Chondrocyte (in vitro differentiated cells): ENCODE results near the gene RGS9. TPM values are rescaled to one million over a fixed set of nuclear protein-coding genes. Genes with fewer than 3 reads are reported as not detected.
"Not testable (repeated sequence)": the region's sequence is repeated elsewhere in the genome, so short reads cannot be mapped to it uniquely, and the experiment has no call there.

Experiments
- DNase-seq: peaks from one replicate; pipeline ENCODE4 v3.0.0; 2021; ENCODE audit warnings: mixed read lengths, low spot score
- H3K27ac Mint-ChIP-seq: one replicate; pipeline ENCODE4 v1.8.0; 2021; ENCODE audit warnings: mild to moderate bottlenecking, moderate library complexity, mixed read lengths; ENCODE audit not compliant: unreplicated experiment
- H3K27me3 Mint-ChIP-seq: 2 replicates; pipeline ENCODE4 v1.8.0; 2021; ENCODE audit warnings: low read depth, mixed read lengths
- H3K36me3 Mint-ChIP-seq: 2 replicates; pipeline ENCODE4 v1.8.0; 2021; ENCODE audit warnings: low read depth, mixed read lengths
- H3K4me1 Mint-ChIP-seq: 2 replicates; pipeline ENCODE4 v1.8.0; 2021; ENCODE audit warnings: low read depth, mild to moderate bottlenecking, mixed read lengths
- H3K4me3 Mint-ChIP-seq: one replicate; pipeline ENCODE4 v1.8.0; 2021; ENCODE audit warnings: mild to moderate bottlenecking, moderate library complexity, mixed read lengths; ENCODE audit not compliant: unreplicated experiment
- H3K9me3 Mint-ChIP-seq: 2 replicates; pipeline ENCODE4 v1.8.0; 2021; ENCODE audit warnings: low read depth, mixed read lengths
- total RNA-seq: library from RNA; stranded (reverse); gene quantifications from 3 replicates; pipeline ENCODE4 v1.2.1, GENCODE V29; 2021
- TF ChIP-seq, protein P1 (sequence below): fragments of 200-600 bp; sonication (generic); IDR thresholded peaks from 2 replicates; pipeline ENCODE4 v1.5.0; 2021; ENCODE audit warnings: antibody characterized with exemption, mild to moderate bottlenecking, moderate library complexity

The RGS9 gene
- total RNA-seq, 1 donor from 2014 or later: 14.9 TPM

DNA sequence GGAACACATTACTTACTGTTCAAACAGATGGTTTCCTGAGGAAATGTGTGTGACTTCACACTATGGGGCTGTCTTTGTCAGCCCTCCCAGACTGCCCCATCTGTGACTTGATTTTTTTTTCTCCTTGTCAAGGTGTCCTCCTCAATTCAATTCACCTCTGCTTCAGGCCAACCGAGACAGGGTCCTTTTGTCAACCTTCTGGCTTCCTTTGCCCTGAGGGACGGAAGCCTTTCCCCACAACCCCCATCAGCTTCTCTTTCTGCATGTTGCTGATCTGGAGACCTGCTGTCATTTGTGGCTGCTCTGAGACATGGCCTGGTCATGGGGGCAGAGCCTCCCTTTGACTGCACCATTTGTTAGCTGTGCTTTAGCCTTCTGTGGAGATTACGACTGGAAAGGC is 21.3 kb upstream of the RGS9 start:
- no peak overlapping the region for H3K27ac Mint-ChIP-seq
- no peak for DNase-seq
- no peaks in the 10 kb centered on the region for H3K4me1 Mint-ChIP-seq
- no peaks in the 10 kb centered on the region for H3K9me3 Mint-ChIP-seq
- TF ChIP-seq, protein P1, sequence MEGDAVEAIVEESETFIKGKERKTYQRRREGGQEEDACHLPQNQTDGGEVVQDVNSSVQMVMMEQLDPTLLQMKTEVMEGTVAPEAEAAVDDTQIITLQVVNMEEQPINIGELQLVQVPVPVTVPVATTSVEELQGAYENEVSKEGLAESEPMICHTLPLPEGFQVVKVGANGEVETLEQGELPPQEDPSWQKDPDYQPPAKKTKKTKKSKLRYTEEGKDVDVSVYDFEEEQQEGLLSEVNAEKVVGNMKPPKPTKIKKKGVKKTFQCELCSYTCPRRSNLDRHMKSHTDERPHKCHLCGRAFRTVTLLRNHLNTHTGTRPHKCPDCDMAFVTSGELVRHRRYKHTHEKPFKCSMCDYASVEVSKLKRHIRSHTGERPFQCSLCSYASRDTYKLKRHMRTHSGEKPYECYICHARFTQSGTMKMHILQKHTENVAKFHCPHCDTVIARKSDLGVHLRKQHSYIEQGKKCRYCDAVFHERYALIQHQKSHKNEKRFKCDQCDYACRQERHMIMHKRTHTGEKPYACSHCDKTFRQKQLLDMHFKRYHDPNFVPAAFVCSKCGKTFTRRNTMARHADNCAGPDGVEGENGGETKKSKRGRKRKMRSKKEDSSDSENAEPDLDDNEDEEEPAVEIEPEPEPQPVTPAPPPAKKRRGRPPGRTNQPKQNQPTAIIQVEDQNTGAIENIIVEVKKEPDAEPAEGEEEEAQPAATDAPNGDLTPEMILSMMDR: no peak
- no peak overlapping the region for H3K4me3 Mint-ChIP-seq
- peaks cover 6% of the 10 kb centered on the region for H3K27me3 Mint-ChIP-seq
- H3K36me3 Mint-ChIP-seq: no peaks in the 10 kb centered on the region

DNA sequence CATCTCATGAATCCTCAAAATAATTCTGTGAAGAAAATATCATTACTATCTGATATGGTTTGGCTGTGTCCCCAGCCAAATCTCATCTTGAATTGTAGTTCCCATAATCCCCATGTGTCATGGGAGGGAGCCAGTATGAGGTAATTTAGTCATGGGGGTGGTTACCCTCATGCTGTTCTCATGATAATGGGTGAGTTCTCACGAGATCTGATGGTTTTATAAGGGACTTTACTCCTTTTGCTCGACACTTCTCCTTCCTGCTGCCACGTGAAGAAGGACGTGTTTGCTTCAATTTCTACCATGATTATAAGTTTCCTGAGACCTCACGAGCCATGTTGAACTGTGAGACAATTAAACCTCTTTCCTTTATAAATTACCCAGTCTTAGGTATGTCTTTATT is 20.7 kb upstream of the RGS9 start:
- H3K27me3 Mint-ChIP-seq, H3K27ac Mint-ChIP-seq, H3K9me3 Mint-ChIP-seq, H3K4me3 Mint-ChIP-seq, DNase-seq, H3K36me3 Mint-ChIP-seq, H3K4me1 Mint-ChIP-seq: not testable (repeated sequence)

DNA sequence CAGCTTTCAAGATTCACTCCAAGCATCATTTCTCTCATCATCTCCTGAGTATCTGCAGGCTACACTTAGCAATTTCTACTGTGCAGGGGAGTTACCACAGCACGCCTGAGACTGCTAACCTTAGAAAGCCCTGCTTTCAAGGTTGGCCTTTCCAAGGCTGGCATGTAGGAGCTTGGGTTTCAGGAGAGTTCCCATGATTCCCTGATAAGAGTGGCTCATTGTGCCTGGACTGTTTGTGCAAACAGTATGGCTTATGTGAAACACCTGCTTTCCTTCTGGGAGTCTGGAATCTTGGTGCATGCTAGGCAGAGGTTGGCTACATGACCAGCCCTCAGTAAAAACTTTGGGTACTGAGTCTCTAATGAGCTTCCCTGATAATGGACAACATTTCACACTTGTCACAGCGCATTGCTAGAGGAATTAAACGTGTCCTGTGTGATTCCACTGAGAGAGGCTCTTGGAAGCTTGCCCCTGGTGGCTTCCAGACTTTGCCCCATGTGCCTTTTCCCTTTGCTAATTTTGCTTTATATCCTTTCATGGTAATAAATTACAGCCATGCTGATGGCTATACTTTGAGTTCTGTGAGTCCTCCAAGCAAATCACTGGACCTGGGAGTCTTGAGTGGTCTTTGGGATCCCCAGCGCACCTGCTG is 19.7 kb upstream of the RGS9 start:
- Mint-ChIP-seq H3K4me1 (peaks cover 9% of the 10 kb centered on the region), H3K4me3 (no peak overlapping the region), H3K9me3 (no peaks in the 10 kb centered on the region), H3K27me3 (peaks cover 6% of the 10 kb centered on the region), H3K27ac (no peak overlapping the region), H3K36me3 (no peaks in the 10 kb centered on the region)
- no peak for DNase-seq
- TF ChIP-seq, protein P1: no peak

DNA sequence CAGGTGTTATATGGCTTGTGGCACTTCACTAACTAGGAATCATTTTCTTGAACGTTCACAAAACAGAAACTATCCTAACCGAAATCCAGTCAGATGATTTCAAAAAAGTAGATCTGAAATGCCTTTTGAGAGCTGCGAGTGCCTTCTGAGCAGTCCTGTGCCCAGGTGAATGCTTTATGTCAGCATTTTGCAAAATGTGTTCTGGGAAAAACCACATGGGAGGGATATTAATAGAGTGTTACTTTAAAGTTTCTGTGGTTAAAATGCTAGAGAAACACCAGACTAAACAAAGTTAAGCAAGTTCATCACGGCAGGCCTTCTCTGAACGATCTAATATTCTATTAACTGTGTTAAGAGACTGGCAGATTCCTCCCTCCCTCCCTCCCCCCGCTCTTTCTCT is 15.8 kb upstream of the RGS9 start:
- no peak for DNase-seq
- Mint-ChIP-seq H3K27ac (no peak overlapping the region), H3K9me3 (no peaks in the 10 kb centered on the region), H3K4me1 (peaks cover 29% of the 10 kb centered on the region), H3K36me3 (no peaks in the 10 kb centered on the region), H3K4me3 (no peak overlapping the region), H3K27me3 (peaks cover 3% of the 10 kb centered on the region)
- TF ChIP-seq, protein P1: no peak

DNA sequence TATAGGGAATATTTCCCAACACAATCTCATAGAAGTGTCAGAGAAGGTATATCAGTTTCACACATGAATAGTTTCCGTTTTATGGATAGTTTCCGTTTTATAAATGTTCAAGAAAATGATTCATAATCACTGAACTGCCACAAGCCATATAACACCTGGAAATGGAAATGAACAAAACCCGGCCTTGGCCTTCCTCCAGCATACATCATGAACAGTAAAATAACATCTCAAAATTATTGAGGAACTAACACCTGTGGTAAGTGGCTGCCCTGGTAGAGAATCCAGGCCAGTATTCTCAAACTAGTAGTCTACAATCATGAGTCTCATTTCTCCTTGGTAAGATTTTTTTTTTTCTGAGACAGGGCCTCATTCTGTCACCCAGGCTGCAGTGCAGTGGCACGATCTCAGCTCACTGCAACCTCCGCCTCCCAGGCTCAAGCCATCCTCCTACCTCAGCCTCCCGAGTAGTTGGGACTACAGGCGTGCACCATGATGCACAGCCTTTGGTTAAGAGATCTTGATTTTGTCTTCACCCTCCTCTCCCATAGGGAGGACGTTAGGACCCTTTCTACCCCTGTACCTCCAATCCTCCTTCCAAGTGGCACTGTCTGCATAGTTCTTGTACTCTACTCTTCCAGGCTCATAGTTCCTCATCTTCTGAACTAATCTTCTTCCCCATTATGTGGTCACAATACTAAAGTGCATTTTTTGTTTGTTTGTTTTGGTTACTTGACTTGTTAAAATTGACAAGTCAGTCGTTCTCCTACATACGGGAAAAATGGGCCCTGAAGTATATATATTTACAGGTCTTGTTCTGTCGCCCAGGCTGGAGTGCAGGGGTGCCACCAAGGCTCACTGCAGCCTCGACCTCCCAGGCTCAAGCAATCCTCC is 15.0 kb upstream of the RGS9 start:
- H3K36me3 Mint-ChIP-seq: no peaks in the 10 kb centered on the region
- H3K4me1 Mint-ChIP-seq: peaks cover 29% of the 10 kb centered on the region
- no peaks in the 10 kb centered on the region for H3K9me3 Mint-ChIP-seq
- peak overlapping the region; percentile 75 for H3K4me3 Mint-ChIP-seq
- DNase-seq: no peak
- TF ChIP-seq, protein P1: no peak
- peak overlapping the region; percentile 27 for H3K27ac Mint-ChIP-seq
- H3K27me3 Mint-ChIP-seq: peaks cover 1% of the 10 kb centered on the region
